PC-3 (cell line): Measurements from ENCODE around the gene KLHL25.

Source experiments
- CTCF ChIP-seq: fragments of 300-600 bp; sonication (generic); conservative IDR thresholded peaks from 2 replicates; pipeline ENCODE4 v1.5.1; 2017; ENCODE audit warnings: antibody characterized with exemption, low read depth, mild to moderate bottlenecking, low read length
- EZH2phosphoT487 ChIP-seq: fragments of 300-600 bp; sonication (generic); IDR thresholded peaks from 2 replicates; pipeline ENCODE4 v1.6.1; 2018; ENCODE audit warnings: mild to moderate bottlenecking, antibody characterized with exemption, low read length, borderline replicate concordance

GRCh38 chr15:85773970-85774369, 20.8 kb downstream of the KLHL25 start:
- TF ChIP-seq CTCF: no peak
- no peak for TF ChIP-seq EZH2phosphoT487
